Epithelial cell of esophagus (primary cell): Measurements from ENCODE around the gene UNC5C.
A peak's percentile ranks its signal among the peaks of the same experiment; 100 is the strongest.

Experiments
- DNase-seq: peaks from one replicate; pipeline ENCODE4 v3.0.0; 2010; ENCODE audit warnings: low read depth
- H3K4me3 ChIP-seq: 2 replicates; pipeline ENCODE4 v1.5.1; 2011; ENCODE audit warnings: mild to moderate bottlenecking, low read length, control low read depth
- TF ChIP-seq, protein P1 (sequence below): IDR thresholded peaks from 2 replicates; pipeline ENCODE4 v1.5.1; 2011; ENCODE audit warnings: low read depth, mild to moderate bottlenecking, low read length, control low read depth, inconsistent platforms; ENCODE audit not compliant: insufficient read depth; ENCODE audit errors: missing control alignments

UNC5C gene

DNA sequence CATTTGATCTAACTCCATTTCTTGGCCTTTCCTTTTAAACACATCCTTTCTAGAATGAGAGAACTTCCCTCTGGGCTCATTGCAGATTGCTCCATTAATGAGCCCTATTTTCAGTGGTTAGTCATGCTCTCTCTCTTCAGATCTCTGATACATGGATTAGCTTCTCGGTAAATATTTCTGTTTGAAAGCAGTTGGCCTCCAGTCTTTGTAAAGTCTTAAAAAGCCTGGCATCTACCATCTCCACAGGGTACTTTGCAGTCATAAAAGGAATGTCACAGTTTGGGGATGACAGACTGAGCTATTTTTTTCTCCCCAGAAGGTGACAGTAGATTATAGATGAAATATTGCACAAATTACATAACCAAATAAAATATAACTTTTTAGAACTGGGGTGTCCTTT, 72.7 kb downstream of the UNC5C start:
- DNase-seq: no peak
- H3K4me3 ChIP-seq: no peak overlapping the region
- TF ChIP-seq, protein P1, sequence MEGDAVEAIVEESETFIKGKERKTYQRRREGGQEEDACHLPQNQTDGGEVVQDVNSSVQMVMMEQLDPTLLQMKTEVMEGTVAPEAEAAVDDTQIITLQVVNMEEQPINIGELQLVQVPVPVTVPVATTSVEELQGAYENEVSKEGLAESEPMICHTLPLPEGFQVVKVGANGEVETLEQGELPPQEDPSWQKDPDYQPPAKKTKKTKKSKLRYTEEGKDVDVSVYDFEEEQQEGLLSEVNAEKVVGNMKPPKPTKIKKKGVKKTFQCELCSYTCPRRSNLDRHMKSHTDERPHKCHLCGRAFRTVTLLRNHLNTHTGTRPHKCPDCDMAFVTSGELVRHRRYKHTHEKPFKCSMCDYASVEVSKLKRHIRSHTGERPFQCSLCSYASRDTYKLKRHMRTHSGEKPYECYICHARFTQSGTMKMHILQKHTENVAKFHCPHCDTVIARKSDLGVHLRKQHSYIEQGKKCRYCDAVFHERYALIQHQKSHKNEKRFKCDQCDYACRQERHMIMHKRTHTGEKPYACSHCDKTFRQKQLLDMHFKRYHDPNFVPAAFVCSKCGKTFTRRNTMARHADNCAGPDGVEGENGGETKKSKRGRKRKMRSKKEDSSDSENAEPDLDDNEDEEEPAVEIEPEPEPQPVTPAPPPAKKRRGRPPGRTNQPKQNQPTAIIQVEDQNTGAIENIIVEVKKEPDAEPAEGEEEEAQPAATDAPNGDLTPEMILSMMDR: no peak

DNA sequence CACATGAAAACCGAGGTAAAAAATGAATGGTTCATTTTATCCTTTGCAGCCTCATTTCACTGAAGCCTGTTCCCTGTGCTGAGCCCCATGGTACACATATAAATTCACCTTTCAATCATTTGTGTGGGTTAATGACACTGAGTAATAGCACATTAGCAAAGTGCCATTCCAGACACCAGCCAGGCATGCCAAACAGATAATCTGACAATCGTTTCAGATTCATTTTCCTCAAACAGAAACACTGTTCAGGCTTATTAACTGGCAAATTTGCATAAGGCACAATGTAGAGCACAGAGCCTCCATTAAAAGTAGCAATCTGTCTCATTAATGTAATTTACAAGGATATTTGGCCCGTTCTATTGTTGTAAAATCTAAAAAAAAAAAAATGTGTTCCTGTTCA, 76.2 kb downstream of the UNC5C start:
- H3K4me3 ChIP-seq: no peak overlapping the region
- DNase-seq: no peak
- TF ChIP-seq, protein P1: no peak

DNA sequence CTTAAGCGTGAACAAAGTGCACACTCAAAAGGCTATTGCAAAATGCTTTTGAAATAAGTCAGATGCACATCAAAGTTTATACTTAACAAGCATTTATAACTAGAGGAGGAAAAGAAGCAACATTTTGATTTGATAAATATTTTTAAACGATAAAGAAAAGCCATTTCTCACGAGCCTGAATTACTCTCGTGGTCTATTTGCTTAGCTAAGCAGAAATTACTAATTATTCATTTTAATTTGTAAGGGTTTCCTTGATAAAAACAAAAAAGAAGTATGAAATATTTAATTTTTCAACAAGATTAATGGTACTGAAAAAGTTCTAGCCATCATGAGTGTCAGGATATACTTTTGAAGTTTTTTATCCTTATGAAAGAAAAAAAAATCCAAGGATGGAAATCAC, 78.2 kb downstream of the UNC5C start:
- TF ChIP-seq, protein P1: no peak
- no peak for DNase-seq

DNA sequence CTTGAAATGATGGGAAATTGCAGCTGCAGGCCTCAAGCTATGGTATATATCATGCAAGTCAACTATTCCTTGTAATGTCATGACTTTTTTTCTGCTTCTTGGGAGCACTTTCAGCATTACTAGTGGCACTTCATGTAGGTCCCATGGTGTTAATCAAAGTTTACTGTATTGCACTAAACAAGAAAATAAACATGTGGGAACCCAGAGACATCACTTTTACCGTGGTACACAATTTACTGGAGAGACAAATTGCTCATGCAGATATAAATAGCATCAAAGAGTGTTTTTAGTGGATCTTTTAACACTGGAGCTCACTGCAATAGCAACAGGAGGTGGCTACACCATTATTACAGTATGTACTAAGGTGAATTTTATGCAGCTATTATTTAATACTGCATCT, 79.2 kb downstream of the UNC5C start:
- H3K4me3 ChIP-seq: no peak overlapping the region
- DNase-seq: no peak
- TF ChIP-seq, protein P1: no peak

More for the DNA sequence above, 78.2 kb downstream of the UNC5C start:
- H3K4me3 ChIP-seq: no peak overlapping the region

DNA sequence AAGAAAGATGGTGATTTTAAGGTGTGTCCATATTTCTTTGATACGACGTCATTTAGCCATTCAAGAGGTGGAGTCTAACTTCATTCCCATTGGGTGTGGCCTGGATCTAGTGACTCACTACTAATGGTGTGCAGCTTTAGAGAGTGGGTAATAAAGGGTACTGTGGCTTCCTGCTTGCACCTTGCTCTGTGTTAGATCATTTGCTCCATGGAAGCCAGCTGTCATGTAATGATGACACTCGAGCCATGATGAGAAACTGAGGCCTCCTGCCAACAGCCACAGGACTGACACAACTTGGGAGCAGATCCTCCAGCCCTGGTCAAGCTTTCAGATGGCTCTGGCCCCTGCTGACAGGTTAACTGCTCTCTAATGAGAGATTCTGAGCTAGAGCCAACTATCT, 82.0 kb downstream of the UNC5C start:
- DNase-seq: peak; percentile 13
- TF ChIP-seq, protein P1: no peak
- no peak overlapping the region for H3K4me3 ChIP-seq

DNA sequence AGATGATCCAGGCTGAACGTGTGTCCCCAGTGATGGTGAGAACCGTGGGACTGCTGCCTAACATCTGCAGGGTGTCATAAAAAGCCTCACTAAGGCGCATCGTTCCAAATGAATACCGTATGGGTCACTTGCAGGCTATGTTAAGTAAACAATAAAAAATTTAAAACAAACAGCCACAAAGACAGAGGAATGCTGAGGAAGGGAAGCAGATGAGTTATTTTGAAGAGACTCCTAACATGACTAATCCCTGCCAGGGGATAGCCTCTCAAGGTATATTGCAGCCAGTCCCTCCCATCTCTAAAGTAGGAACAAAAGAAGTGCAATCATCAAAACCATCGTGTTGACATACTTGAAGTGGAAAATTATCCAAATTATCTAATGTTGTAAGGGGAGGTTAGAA, 83.8 kb downstream of the UNC5C start:
- TF ChIP-seq, protein P1: no peak
- DNase-seq: peak; percentile 2
- no peak overlapping the region for H3K4me3 ChIP-seq

DNA sequence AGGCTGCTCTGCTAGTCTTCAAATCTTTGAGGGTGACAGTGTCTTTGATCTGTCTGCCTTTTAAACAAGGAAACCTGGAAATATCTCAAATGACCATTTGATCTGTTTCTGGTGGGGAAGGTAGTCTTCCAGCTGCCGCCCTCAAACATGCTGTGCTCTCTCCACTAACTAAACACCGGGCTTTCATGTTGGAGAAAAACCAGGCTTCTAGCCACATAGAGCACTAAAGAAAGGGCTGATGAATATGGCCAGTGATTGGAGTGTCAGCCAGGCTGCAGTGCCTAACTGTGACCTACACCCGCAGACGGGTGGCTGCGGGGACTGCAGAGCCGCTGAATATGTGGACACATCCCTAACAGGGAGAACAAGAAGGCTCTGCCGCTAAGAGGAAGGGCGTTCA, 85.9 kb downstream of the UNC5C start:
- TF ChIP-seq, protein P1: no peak

More for the DNA sequence above, 85.9 kb downstream of the UNC5C start:
- H3K4me3 ChIP-seq: no peak overlapping the region
- DNase-seq: no peak
